DMS53 treated with DMSO at 0.1 percent for 48 hours (cell line): ENCODE data around the gene ASPRV1.

Experiments
- DNase-seq: peaks from one replicate; lab custom pipeline; 2025; ENCODE audit not compliant: unreplicated experiment; lab: John Stamatoyannopoulos, UW

ASPRV1 gene

GRCh38 chr2:69943843-69944525, 17.4 kb downstream of the ASPRV1 start:
- DNase-seq, result no peak

- DNase-seq, result no peak
These were observed 18.2 kb downstream of the ASPRV1 start for GRCh38 chr2:69943000-69943842.

- no peak for DNase-seq
These were observed 20.7 kb downstream of the ASPRV1 start for GRCh38 chr2:69940691-69941090.

- no peak for DNase-seq
These were observed 21.7 kb downstream of the ASPRV1 start for GRCh38 chr2:69939722-69940121.

GRCh38 chr2:69937968-69938367, 23.5 kb downstream of the ASPRV1 start:
- DNase-seq, result no peak

GRCh38 chr2:69936906-69937305, 24.5 kb downstream of the ASPRV1 start:
- no peak for DNase-seq

- DNase-seq, result no peak
These were observed 26.4 kb downstream of the ASPRV1 start for GRCh38 chr2:69935011-69935410.

- no peak for DNase-seq
These were observed 26.9 kb downstream of the ASPRV1 start for GRCh38 chr2:69934614-69934908.

- DNase-seq, result peak; percentile 17
These were observed 27.4 kb downstream of the ASPRV1 start for GRCh38 chr2:69933839-69934613.

- no peak for DNase-seq
These were observed 28.1 kb downstream of the ASPRV1 start for GRCh38 chr2:69933254-69933828.

- no peak for DNase-seq
These were observed 28.9 kb downstream of the ASPRV1 start for GRCh38 chr2:69932596-69932922.

GRCh38 chr2:69931832-69932595, 29.4 kb downstream of the ASPRV1 start:
- no peak for DNase-seq

- no peak for DNase-seq
These were observed 34.4 kb downstream of the ASPRV1 start for GRCh38 chr2:69926849-69927515.

- no peak for DNase-seq
These were observed 38.3 kb downstream of the ASPRV1 start for GRCh38 chr2:69923116-69923515.

- no peak for DNase-seq
These were observed 43.0 kb downstream of the ASPRV1 start for GRCh38 chr2:69918401-69918800.

- DNase-seq, result no peak
These were observed 43.6 kb downstream of the ASPRV1 start for GRCh38 chr2:69917852-69918251.

- no peak for DNase-seq
These were observed 45.3 kb downstream of the ASPRV1 start for GRCh38 chr2:69916106-69916505.

- no peak for DNase-seq
These were observed 46.2 kb downstream of the ASPRV1 start, which contains the start of gene MXD1 for GRCh38 chr2:69914950-69915945. MXD1 (plus strand) TSS chr2:69915109; CDS start chr2:69915331, 222 bp downstream.
